DOHH2 (cell line): Measurements from ENCODE around the gene C4BPB.

Experiments used
- EZH2phosphoT487 ChIP-seq: fragments of 200-600 bp; sonication (generic); IDR thresholded peaks from 2 replicates; pipeline ENCODE4 v1.6.1; 2017; ENCODE audit warnings: borderline replicate concordance, mild to moderate bottlenecking, antibody characterized with exemption, low read length, moderate library complexity, mixed read lengths
- TF ChIP-seq, protein P1 (sequence below): fragments of 200-600 bp; sonication (generic); IDR thresholded peaks from one replicate; pipeline ENCODE4 v1.5.1; 2014; ENCODE audit warnings: antibody characterized with exemption, mild to moderate bottlenecking, low read depth, low read length; ENCODE audit not compliant: poor library complexity, severe bottlenecking

DNA sequence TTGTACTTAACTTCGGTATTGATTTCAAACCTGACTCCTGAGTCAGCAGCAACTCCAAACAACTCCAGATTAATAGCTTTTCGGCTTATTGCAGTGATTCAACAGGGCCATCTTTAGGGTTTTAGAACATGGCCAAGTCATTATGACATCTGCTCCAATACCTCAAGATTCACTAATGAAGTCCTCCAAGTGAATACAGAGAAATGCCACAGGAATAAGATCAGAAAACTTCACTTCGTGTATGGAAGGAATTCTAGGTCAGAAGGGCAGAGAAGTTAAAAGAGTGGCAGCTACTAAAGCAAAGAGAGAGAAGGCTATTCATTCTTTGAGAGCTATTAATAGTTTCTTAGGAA, 48.5 kb upstream of the C4BPB start:
- TF ChIP-seq, protein P1, sequence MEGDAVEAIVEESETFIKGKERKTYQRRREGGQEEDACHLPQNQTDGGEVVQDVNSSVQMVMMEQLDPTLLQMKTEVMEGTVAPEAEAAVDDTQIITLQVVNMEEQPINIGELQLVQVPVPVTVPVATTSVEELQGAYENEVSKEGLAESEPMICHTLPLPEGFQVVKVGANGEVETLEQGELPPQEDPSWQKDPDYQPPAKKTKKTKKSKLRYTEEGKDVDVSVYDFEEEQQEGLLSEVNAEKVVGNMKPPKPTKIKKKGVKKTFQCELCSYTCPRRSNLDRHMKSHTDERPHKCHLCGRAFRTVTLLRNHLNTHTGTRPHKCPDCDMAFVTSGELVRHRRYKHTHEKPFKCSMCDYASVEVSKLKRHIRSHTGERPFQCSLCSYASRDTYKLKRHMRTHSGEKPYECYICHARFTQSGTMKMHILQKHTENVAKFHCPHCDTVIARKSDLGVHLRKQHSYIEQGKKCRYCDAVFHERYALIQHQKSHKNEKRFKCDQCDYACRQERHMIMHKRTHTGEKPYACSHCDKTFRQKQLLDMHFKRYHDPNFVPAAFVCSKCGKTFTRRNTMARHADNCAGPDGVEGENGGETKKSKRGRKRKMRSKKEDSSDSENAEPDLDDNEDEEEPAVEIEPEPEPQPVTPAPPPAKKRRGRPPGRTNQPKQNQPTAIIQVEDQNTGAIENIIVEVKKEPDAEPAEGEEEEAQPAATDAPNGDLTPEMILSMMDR, result no peak
- no peak for TF ChIP-seq EZH2phosphoT487
